HT-29 (cell line): ENCODE data around the gene NPDC1. TPM values are rescaled to one million over a fixed set of nuclear protein-coding genes. Genes with fewer than 3 reads are reported as not detected.

Experiments
- DNase-seq: peaks from one replicate; pipeline ENCODE4 v3.0.0-alpha.2; 2015; ENCODE audit warnings: low spot score
- total RNA-seq: library from RNA; depleted of rRNA; stranded (reverse); fragments of >200 nt; shearing (Covaris generic); gene quantifications from 2 replicates; pipeline ENCODE4 v1.2.3, GENCODE V29; 2014

The NPDC1 gene
- total RNA-seq, 1 experiment from 2014 or later, result 84.3 TPM

DNA sequence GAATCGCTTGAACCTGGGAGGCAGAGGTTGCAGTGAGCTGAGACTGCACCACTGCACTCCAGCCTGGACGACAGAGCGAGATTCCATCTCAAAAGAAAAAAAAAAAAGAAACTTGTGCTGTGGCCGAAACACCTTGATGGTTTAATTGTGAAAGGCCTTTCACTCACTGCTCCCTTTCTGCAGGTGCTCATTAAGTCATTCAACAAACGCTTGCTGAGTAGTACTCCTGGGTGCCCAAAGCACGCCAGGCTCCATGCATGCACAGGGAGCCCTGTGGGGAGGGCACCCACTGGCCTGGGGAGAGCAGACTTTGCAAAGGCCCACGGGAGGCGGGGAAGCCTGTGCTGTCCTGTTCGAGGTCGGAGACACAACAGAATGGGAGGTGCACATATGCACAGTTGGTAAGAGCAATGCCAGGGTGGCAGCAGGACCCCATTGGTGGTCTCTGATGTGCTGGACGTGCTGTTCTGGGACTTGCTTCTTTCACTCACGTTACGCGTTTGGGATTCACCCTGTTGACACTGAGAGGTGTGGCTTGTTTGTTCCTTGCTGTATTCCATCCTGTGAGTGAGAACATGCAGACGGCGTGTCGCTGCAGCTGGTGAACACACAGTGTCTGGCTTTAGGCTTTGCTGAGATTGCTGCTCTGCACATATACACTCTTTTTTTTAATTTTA lies 10.9 kb upstream of the NPDC1 start:
- DNase-seq, result no peak

DNA sequence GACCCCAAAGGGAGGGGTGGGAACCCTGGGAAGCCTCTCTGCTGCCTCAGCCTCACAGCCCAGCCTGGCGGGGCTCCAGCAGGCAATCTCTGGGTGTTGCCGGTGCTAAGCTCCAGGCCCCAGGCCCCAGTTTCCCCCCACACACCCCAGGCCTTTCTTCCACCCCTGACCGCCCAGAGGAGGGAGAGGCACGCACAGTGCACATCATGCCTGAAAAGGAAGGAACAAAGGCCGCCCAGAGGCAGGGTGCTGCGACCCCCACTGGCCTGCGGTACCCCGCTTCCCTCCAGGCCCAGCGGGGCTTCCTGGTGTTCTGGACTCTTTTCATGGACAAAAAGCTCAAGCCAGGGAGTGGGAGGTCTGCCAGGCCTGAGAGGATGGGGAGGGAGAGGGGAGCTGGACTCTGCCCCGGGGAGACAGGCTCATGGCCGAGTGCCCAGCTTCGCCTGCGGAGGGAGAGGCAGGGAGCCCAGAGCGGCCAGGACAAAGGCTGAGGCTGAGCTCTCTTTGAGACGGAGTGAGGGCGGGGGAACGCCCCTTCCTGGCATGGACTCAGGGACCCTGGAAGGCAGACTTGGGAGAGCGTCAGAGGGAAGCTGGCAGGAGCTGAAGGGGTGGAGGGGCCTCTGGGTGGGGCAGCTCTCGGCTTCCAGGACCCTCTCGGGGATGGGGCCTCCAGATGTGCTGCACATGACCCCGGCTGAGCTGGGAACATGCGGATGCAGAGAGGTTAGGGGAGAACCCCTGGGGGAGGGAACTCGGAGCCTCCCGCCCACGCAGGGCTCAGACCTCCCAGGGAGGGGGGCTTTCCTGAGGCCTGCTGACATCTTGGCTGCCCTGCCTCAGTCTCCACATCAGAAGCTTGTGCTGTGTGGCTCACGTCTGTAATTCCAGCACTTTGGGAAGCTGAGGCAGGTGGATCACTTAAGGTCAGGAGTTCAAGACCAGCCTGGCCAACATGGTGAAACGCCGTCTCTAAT lies 9.7 kb upstream of the NPDC1 start:
- peak; percentile 72 for DNase-seq

- no peak for DNase-seq
Observed at GRCh38 chr9:137054932-137055384, 9.0 kb upstream of the NPDC1 start.

GRCh38 chr9:137053944-137054931 lies 8.3 kb upstream of the NPDC1 start, which contains the start of gene ENTPD2:
Gene ENTPD2 (minus strand): TSS chr9:137054061. CDS start chr9:137053997, 64 bp downstream.
- peak; percentile 82 for DNase-seq

DNA sequence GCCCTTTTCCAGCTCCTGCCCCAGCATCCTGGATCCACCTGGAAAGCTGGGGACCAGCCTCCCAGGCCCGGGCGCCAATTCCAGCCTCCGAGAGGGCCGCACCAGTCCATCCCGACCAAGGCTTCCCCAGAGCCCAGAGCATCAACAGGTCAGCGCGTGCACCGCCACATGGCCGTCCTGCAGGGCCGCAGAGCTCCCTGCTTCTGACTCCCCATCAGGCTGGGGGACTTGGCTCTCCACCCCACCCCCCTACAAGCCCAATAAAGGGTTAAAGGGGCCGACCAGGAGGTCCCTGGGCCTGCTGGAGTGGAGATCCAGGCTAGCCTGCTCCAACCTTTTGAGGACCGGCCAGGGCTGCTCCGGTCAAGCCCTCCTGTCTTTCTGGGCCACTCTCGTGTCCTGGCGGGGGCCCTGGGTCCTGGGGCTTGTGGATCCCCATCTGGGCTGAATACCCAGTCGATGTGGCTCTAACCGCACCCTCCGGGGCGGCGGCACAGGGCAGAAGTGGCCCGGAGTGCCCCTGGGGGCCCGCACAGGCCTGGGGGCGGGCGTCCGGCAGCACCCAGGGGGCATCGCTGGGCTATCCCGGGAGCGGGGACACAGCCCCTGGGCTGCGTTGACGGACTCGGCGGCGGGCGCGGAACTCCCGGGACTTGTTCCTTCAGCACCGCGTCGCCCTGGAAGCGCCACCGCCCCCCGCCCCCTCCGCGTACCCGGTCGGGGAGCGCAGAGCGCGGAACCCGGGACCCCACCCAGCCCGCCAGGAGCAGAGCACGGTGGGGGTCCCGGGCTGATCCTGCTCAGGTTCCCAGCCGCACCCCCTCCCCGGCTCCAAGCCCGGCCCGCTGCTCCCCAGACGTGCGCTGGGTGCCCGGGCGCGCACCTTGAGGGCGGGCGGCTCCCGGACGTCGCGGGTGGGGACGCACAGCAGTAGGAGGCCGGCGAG lies 7.3 kb upstream of the NPDC1 start:
- DNase-seq, result no peak

DNA sequence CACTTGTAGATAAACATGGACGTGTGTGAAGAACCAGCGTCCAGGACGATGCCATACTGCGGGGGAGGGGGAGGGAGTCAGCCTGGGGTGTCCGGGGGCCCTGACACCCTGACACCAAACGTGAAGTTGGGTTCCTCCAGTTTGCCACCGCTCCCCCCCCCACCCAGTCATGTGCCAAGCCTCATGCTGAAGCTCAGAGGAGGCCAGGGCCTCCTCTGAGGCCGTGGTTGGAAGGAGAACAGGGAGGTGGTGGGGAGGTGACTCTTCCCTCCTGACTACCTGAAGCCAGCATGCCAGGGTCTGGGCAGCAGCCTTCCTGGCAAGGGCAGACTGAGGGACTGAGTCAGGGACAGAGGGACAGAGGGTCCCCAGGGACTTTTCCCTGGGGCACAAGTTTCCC lies 6.3 kb upstream of the NPDC1 start:
- no peak for DNase-seq

DNA sequence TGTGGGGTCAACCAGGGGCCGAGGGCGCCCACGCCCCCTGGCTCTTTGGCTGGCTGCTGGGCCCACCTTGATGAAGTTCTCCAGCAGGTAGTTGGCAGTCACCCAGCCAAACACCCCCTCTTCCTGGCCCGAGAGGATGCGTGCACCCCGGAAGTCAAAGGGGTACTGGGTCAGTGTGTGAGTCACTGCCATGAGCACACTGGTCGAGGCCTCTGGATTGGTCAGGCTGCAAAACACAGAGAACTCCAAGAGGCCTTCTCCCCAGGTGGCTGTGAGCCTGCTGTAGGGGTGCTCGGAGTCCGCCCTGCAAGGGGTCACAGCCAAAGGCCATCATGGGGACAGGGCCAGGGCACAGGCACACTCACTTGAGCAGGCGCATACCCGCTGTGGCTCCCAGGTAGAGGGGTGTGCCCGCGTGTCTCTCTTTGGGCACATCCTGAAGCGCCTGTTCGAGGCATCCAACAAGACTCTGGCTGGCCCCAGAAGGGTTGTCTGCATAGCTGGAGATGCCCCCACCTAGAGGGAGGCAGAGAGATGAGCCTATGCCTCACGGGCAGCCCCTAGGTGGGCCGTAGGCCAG lies 5.3 kb upstream of the NPDC1 start:
- no peak for DNase-seq

DNA sequence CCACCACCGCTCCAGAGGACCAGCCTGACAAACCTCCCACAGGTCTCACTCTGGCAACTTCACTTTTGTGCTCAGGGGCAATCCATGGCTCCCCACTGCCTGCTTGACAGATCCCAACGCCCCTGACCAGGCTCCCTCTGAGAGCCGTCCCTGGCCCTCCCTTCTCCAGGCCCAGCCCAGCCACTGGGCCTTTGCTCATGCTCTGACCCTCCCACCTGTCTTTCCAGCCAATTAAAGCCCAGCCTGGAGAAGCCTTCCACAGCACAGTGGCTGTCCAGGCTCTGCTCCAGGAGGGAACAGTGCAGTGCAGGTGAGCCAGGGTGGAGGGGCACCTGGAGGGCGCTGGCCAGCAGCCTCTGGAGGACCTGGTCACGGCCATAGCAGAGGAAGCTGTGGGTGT lies 4.6 kb upstream of the NPDC1 start:
- DNase-seq, result no peak

- DNase-seq, result peak; percentile 84
Observed at GRCh38 chr9:137049544-137050449, 3.8 kb upstream of the NPDC1 start.

- DNase-seq, result no peak
Observed at GRCh38 chr9:137048655-137049543, 2.9 kb upstream of the NPDC1 start.

DNA sequence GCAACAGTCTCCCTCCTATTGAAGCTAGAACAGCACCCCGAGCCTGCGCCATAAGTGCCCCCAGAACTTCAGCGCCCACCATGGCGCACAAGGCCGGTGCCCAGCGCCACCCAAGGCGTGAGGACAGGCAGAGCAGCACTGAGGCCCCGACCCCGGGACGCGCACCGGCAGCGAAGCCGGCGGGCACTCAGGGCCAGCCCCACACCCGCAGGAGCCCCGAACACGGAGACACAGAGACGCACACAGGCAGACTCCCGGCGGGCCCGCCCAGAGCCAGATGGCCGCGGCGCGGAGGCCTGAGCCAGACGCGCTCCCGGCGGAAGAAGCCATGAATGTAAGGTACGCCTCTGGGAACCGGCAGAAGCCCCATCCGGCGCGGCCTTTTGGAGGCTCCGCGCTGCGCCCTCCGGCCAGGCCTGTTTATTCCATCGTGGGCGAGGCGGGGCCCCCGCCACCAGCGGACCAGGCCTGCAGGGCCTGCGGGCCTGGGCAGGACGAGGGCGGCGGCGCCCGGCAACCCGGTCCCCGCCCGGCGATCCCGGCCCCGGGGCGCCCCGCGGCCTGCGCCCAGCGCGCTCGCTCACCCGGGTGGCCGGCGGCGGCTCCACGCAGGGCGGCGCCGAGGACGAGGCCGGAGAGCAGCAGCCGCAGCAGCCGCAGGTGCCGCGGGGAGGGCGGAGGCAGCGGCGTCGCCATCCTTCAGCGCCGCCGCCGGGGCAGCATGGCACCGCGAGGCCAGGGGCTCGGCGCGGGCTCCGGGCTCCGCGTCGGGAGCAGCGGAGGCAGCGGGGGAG lies 486 bp downstream of the NPDC1 start:
- no peak for DNase-seq

- DNase-seq, result peak; percentile 59
Observed at GRCh38 chr9:137044502-137045177, 1.3 kb downstream of the NPDC1 start.

DNA sequence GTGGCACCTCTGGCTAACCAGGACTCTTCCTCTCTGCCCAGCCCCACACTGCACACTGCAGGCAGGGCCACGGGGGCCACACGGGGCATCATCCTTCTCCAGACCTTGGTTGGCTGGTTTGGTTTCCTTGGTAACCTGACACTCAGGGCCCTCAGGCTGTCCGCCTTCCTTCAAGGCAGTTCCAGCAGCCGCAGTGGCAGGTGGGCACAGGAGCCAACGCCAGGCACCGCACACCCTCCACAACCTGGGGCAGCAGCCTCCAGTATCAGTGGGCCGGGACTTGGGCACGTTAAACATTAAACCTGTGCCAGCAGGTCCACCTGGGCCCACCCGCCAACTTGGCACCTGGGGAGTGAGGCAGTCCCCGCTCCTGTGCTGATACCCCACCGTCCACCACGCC lies 1.9 kb downstream of the NPDC1 start:
- DNase-seq, result no peak

GRCh38 chr9:137042751-137043727 lies 2.9 kb downstream of the NPDC1 start:
- DNase-seq, result no peak

GRCh38 chr9:137041124-137041523 lies 4.9 kb downstream of the NPDC1 start:
- no peak for DNase-seq
